ENCODE data around the gene SERPINH1.
"Not testable (repeated sequence)": the region's sequence is repeated elsewhere in the genome, so short reads cannot be mapped to it uniquely, and the experiment has no call there.

Gene SERPINH1

GRCh38 chr11:75578977-75579376 is 16.9 kb downstream of the SERPINH1 start:
- no peak for DNase-seq

GRCh38 chr11:75579841-75580240 is 17.8 kb downstream of the SERPINH1 start:
- no peak for DNase-seq

- no peak for DNase-seq
Observed at GRCh38 chr11:75582506-75582894, 20.4 kb downstream of the SERPINH1 start.

GRCh38 chr11:75582895-75583717 is 21.1 kb downstream of the SERPINH1 start:
- no peak for DNase-seq

- no peak for DNase-seq
Observed at GRCh38 chr11:75583718-75584658, 21.9 kb downstream of the SERPINH1 start.

GRCh38 chr11:75584659-75585292 is 22.7 kb downstream of the SERPINH1 start:
- DNase-seq = not testable (repeated sequence)

GRCh38 chr11:75585293-75585670 is 23.2 kb downstream of the SERPINH1 start:
- no peak for DNase-seq

- no peak for DNase-seq
Observed at GRCh38 chr11:75586395-75586794, 24.3 kb downstream of the SERPINH1 start.

- no peak for DNase-seq
Observed at GRCh38 chr11:75588051-75588481, 26.0 kb downstream of the SERPINH1 start.

- no peak for DNase-seq
Observed at GRCh38 chr11:75589051-75589450, 27.0 kb downstream of the SERPINH1 start.

- DNase-seq = no peak
Observed at GRCh38 chr11:75589933-75590332, 27.9 kb downstream of the SERPINH1 start.

GRCh38 chr11:75591371-75591770 is 29.3 kb downstream of the SERPINH1 start:
- DNase-seq = no peak

GRCh38 chr11:75591966-75592365 is 29.9 kb downstream of the SERPINH1 start:
- DNase-seq = no peak

- DNase-seq = no peak
Observed at GRCh38 chr11:75592715-75593114, 30.7 kb downstream of the SERPINH1 start.

GRCh38 chr11:75593286-75593915 is 31.3 kb downstream of the SERPINH1 start:
- no peak for DNase-seq

- no peak for DNase-seq
Observed at GRCh38 chr11:75594211-75594610, 32.2 kb downstream of the SERPINH1 start.

- DNase-seq = no peak
Observed at GRCh38 chr11:75595429-75595828, 33.4 kb downstream of the SERPINH1 start.

GRCh38 chr11:75596914-75597313 is 34.9 kb downstream of the SERPINH1 start:
- no peak for DNase-seq

GRCh38 chr11:75597636-75598035 is 35.6 kb downstream of the SERPINH1 start:
- DNase-seq = no peak

- DNase-seq = no peak
Observed at GRCh38 chr11:75598264-75598663, 36.2 kb downstream of the SERPINH1 start.

- no peak for DNase-seq
Observed at GRCh38 chr11:75598900-75599299, 36.8 kb downstream of the SERPINH1 start.

- no peak for DNase-seq
Observed at GRCh38 chr11:75600356-75600755, 38.3 kb downstream of the SERPINH1 start.

- no peak for DNase-seq
Observed at GRCh38 chr11:75601494-75601893, 39.4 kb downstream of the SERPINH1 start.
